GM23338 (cell line): ENCODE measurements around the gene YWHAB. TPM values are rescaled to one million over a fixed set of nuclear protein-coding genes. Genes with fewer than 3 reads are reported as not detected.

ENCODE experiments used
- ATAC-seq: fragments of 200-7000 bp; cut with Tn5 transposase; 3 replicates; pipeline ENCODE4 v1.9.1; 2020
- DNase-seq: peaks from one replicate; pipeline ENCODE4 v3.0.0-alpha.2; 2015; ENCODE audit warnings: low spot score
- H2AFZ ChIP-seq: fragments of 200-600 bp; sonication (generic); 2 replicates; pipeline ENCODE4 v1.8.0; 2016; ENCODE audit warnings: antibody characterized with exemption, mild to moderate bottlenecking, moderate library complexity
- H3F3A ChIP-seq: fragments of 200-600 bp; sonication (generic); replicated peaks from 2 replicates; pipeline ENCODE4 v1.8.0; 2017; ENCODE audit warnings: antibody characterized with exemption, mixed run types, low read depth
- H3K27ac ChIP-seq: fragments of 200-600 bp; sonication (generic); 2 replicates; pipeline ENCODE4 v1.6.1; 2016; ENCODE audit warnings: low read depth
- H3K27me3 ChIP-seq: fragments of 200-600 bp; sonication (generic); 2 replicates; pipeline ENCODE4 v1.8.0; 2016; ENCODE audit warnings: mild to moderate bottlenecking, mixed run types, moderate library complexity; ENCODE audit not compliant: insufficient read depth
- H3K36me3 ChIP-seq: fragments of 200-600 bp; sonication (generic); 2 replicates; pipeline ENCODE4 v1.8.0; 2016; ENCODE audit warnings: mild to moderate bottlenecking; ENCODE audit not compliant: insufficient read depth
- H3K4me1 ChIP-seq: fragments of 200-600 bp; sonication (generic); 2 replicates; pipeline ENCODE4 v1.8.0; 2016; ENCODE audit warnings: mild to moderate bottlenecking, moderate library complexity; ENCODE audit not compliant: insufficient read depth
- H3K4me2 ChIP-seq: fragments of 200-600 bp; sonication (generic); 2 replicates; pipeline ENCODE4 v1.7.1; 2017; ENCODE audit warnings: mixed run types
- H3K4me3 ChIP-seq: fragments of 200-600 bp; sonication (generic); 2 replicates; pipeline ENCODE4 v1.6.1; 2016; ENCODE audit warnings: mixed run types
- H3K79me2 ChIP-seq: fragments of 200-600 bp; sonication (generic); replicated peaks from 2 replicates; pipeline ENCODE4 v1.8.0; 2017; ENCODE audit warnings: mild to moderate bottlenecking; ENCODE audit not compliant: insufficient read depth
- H3K9me2 ChIP-seq: fragments of 200-600 bp; sonication (generic); 2 replicates; pipeline ENCODE4 v1.8.0; 2017; ENCODE audit not compliant: insufficient read depth
- H4K20me1 ChIP-seq: fragments of 200-600 bp; sonication (generic); replicated peaks from 2 replicates; pipeline ENCODE4 v1.8.0; 2017; ENCODE audit warnings: mild to moderate bottlenecking; ENCODE audit not compliant: insufficient read depth
- H3K27ac Mint-ChIP-seq: 2 replicates; pipeline ENCODE4 v1.8.0; 2020; ENCODE audit warnings: inconsistent platforms, mild to moderate bottlenecking, moderate library complexity, mixed read lengths
- H3K27me3 Mint-ChIP-seq: 3 replicates; pipeline ENCODE4 v1.8.0; 2022; ENCODE audit warnings: low read depth, mild to moderate bottlenecking, moderate library complexity, mixed read lengths, inconsistent platforms; ENCODE audit not compliant: insufficient read depth, poor library complexity
- H3K36me3 Mint-ChIP-seq: 3 replicates; pipeline ENCODE4 v1.8.0; 2021; ENCODE audit warnings: low read depth, mild to moderate bottlenecking, inconsistent platforms, moderate library complexity, mixed read lengths
- H3K4me1 Mint-ChIP-seq: 3 replicates; pipeline ENCODE4 v1.8.0; 2020; ENCODE audit warnings: mild to moderate bottlenecking, inconsistent platforms, mixed read lengths
- H3K4me3 Mint-ChIP-seq: 3 replicates; pipeline ENCODE4 v1.8.0; 2021; ENCODE audit warnings: moderate library complexity, mild to moderate bottlenecking, inconsistent platforms, mixed read lengths
- H3K9me3 Mint-ChIP-seq: 3 replicates; pipeline ENCODE4 v1.8.0; 2020; ENCODE audit warnings: moderate library complexity, mild to moderate bottlenecking, inconsistent platforms, mixed read lengths
- ETS1 ChIP-seq: IDR thresholded peaks from 2 replicates; pipeline ENCODE4 v1.6.1; 2016; ENCODE audit warnings: antibody characterized with exemption
- EZH2 ChIP-seq: fragments of 200-600 bp; sonication (generic); IDR thresholded peaks from one replicate; pipeline ENCODE4 v1.8.0; 2017; ENCODE audit warnings: antibody characterized with exemption, mild to moderate bottlenecking, low read depth; ENCODE audit not compliant: unreplicated experiment
- NANOG ChIP-seq: IDR thresholded peaks from 2 replicates; pipeline ENCODE4 v1.6.1; 2016; ENCODE audit warnings: antibody characterized with exemption, borderline replicate concordance
- POLR2AphosphoS5 ChIP-seq: IDR thresholded peaks from 2 replicates; pipeline ENCODE4 v1.6.1; 2016; ENCODE audit warnings: antibody characterized with exemption, low read depth
- STAT1 ChIP-seq: IDR thresholded peaks from one replicate; pipeline ENCODE4 v1.6.1; 2016; ENCODE audit warnings: antibody characterized with exemption; ENCODE audit not compliant: unreplicated experiment
- ZNF114 ChIP-seq: fragments of 250-450 bp; sonication (Bioruptor Pico); IDR thresholded peaks from 2 replicates; pipeline ENCODE4 v1.5.0; 2020; ENCODE audit warnings: mild to moderate bottlenecking, moderate library complexity
- ZNF462 ChIP-seq: fragments of 250-450 bp; sonication (Bioruptor Pico); IDR thresholded peaks from 2 replicates; pipeline ENCODE4 v1.5.0; 2020; ENCODE audit warnings: mild to moderate bottlenecking, moderate library complexity
- polyA plus RNA-seq: library from polyadenylated mRNA; unstranded; fragments of >200 nt; fragmentation: Nextera tagmentation; extraction: Ambion mirVana; gene quantifications from 2 replicates; pipeline ENCODE4 v1.2.1, GENCODE V29; 2016
- total RNA-seq: library from RNA; depleted of rRNA; stranded (reverse); fragments of >200 nt; shearing (Covaris generic); gene quantifications from 2 replicates; pipeline ENCODE4 v1.2.3, GENCODE V29; 2014

The YWHAB gene
- total and polyA plus RNA-seq, 2 experiments from 2014 or later: 121 to 519 TPM

- Histone ChIP-seq H3K4me2 (no peak overlapping the region), H3K4me1 (peaks cover 9% of the 10 kb centered on the region), H3K27ac (no peak overlapping the region), H3F3A (no peaks in the 10 kb centered on the region), H3K27me3 (no peaks in the 10 kb centered on the region), H2AFZ (no peak overlapping the region), H3K36me3 (no peaks in the 10 kb centered on the region), H3K79me2 (no peaks in the 10 kb centered on the region), H3K4me3 (no peak overlapping the region), H4K20me1 (no peaks in the 10 kb centered on the region), H3K9me2 (no peaks in the 10 kb centered on the region)
- peaks cover 7% of the 10 kb centered on the region; the same call in 2 of the 3 replicates for H3K9me3 Mint-ChIP-seq
- ATAC-seq: no peak
- H3K4me1 Mint-ChIP-seq: peaks cover 16% of the 10 kb centered on the region
- DNase-seq: no peak
- H3K36me3 Mint-ChIP-seq: no peaks in the 10 kb centered on the region
- H3K27ac Mint-ChIP-seq: no peak overlapping the region
- H3K4me3 Mint-ChIP-seq: no peak overlapping the region
- H3K27me3 Mint-ChIP-seq: peaks cover 1% of the 10 kb centered on the region
- TF ChIP-seq ZNF462 (CRISPR knock-in tag) (no peak), ZNF114 (CRISPR knock-in tag) (no peak), EZH2 (no peak), STAT1 (no peak), NANOG (no peak), ETS1 (no peak), POLR2AphosphoS5 (no peak)
These were observed 37.1 kb upstream of the YWHAB start for GRCh38 chr20:44848254-44849015.
